GM21737 (cell line): Measurements from ENCODE around the gene VSNL1.

Experiments used
- ATAC-seq: cut with Tn5 transposase; IDR thresholded peaks from one replicate; pipeline ENCODE4 v1.9.1; 2021; ENCODE audit warnings: mild to moderate bottlenecking, moderate library complexity; ENCODE audit not compliant: unreplicated experiment

Gene VSNL1

DNA sequence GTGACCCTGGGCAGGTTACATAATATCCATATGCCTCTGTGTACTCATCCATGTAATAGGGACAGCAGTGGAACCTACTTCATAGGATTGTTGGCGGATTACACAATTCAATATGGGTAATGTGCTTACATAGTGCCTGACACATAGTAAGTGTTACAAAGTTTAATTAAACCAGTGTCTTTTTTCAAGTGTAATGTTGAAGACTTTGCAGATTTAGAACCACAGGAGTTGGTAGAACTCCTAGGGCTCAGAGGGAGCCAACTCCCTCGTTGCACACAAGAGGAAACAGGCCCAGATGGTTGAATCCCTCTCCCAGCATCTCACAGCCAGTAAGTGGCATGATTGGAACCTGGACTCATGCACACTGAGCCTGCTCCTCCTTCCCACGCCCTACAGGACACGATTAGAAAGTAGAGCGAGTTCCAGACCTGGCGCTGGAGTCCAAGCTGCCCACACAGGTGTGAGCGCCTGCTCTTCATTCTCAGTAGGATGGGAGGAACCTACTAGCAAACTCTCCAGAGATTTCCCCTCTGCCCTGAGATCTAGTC lies 97.8 kb downstream of the VSNL1 start:
- ATAC-seq, result no peak

DNA sequence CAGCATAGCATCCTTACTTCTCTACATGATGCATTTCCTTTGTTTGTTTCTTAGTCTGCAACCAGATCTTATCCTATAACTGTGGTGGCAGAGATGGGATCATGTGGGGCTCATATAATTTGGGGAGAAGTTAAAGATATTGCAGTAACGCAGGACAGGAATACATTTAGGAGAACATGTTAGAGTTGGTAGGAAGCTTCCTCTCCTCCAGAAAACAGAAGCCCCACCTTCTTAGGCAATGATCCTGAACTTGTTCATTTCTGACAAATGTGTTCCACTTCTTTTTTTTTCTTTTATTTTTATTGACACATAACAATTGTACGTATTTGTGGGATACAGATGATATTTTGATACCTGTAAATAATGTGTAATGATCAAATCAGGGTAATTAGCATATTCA lies 99.9 kb downstream of the VSNL1 start:
- ATAC-seq, result no peak

- ATAC-seq, result no peak
These were observed 102.6 kb downstream of the VSNL1 start for GRCh38 chr2:17643031-17643615.

DNA sequence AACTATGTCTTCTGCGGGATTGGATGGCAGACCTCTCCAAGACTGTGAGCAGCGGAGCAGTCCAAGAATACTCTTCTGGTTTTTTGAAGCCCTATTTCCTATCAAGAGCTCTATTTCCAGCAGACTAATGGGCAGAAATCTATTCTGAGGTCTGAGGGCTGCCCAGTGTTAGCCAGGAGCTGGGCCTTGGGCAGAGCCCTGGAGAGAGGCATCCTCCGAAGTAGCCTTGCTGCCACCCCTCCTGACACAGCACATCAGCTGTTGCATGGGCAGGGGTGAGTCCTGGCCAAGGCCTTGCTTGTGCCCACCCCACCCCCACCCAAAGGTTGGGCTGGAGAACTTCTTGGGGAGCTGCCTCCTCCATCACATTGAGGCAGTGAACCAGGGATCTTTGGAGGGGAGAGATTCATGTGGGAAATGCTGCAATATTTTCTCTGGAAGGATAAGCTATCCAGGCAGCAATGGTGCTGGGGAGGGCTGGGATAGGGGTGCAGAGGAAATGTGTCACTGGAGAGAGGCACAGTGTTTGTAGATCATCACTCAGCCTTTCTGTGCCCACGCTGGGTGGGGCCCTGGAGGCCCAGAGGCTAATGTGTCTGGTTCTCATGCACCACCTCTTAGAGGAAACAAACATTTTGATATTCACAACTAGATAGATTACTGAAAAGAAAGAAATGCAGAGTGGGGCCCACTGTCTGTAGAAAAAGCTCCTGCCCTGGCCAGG lies 104.7 kb downstream of the VSNL1 start:
- no peak for ATAC-seq

DNA sequence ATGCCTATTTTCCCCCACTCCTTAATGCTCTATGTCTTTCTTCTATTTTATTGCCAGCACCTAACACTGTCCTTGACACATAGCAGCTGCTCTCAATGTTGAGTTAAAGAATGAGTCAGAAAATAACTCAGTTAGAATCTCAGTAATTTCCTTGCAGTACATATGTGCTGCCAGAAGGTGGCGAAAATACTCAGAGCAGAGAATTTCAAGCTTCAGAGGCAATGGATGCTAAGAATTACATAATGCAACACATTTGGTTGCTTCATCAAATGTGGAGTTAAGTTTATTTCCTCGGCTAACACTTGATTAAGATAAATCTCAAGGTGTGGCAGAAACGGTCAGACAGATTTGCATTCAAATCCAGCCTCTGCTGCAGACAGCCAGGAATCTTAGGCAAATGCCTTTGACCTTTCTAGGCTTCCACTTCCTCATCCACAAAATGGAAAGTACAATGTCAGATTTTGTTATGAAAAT lies 105.6 kb downstream of the VSNL1 start:
- ATAC-seq, result peak; percentile 91

DNA sequence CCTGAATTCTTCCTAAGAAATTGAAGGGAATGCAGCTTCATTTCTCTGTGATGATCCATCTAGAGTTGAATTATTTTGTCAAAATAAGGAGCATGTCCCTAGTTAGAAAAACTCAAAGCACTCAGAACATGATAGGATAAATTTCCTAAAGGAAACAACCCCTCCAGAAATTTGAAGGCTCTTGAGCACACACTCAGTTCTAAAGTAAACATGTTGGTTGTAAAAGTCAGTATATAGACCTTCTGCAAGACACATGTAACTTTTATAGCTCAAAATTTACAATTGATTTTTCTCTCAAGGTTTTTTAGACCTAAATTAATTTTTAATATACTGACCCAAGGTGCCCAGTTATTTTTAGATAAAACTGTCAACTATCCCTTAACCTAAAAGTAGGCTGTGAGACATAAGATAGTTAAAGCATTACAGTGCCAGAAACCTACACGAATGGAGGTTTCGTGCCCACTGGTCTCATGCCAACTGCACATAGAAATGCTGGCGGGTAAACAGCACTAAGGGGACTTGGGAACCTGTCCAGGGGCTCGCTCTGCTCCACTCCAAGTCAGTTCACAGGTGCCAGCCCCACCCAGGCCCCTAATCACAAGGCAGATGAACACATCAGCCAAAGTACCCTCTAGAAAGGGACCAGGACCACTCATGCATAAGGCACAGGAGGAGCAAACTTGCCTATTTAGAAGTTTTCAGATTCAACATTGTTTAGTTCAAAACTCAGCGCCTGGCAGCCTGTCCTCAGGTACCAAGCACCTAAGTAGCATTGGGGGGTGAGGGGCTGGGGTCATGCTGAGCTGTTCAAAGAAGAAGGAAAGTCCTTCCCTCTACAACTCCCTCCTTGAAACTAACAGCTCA lies 106.6 kb downstream of the VSNL1 start:
- ATAC-seq, result no peak

DNA sequence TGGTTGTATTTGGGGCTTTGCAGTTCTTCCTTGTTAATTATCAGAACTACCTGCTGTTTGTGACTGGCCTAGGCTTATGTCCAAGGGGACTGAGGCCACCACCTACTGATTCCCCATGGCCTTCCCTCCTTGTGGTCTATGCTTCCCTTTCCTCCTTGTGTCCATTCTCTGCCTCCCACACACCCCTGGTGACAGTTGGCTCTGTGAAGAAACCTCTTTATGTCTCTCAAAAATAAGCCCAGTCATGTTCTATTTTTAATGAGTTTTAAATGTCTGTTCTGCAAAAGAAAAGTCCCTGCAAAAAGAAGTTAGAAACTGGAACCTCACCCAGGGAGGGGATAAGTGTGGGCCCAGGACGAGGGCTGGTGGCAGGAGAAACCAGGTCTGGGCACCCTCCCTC lies 108.1 kb downstream of the VSNL1 start:
- no peak for ATAC-seq

DNA sequence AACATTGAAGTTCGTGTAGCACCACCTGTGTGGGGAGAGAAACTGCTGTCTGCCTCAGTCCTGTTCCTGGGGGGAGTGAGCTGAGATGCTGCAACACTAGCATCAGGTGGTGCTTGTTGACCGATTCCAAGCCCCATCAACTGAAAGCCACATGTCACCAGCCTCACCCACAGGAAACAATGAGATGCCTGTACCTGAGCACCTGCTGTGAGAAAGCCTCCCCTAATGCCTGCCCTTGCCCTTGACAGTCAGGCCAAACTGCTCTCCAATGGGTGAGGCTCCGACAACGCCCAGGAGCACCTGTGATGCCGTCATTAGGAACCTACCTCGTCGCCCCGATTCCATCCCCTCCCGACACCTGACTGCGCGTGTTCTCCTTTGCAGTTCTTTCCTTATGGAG lies 108.5 kb downstream of the VSNL1 start:
- ATAC-seq, result no peak

- no peak for ATAC-seq
These were observed 112.3 kb downstream of the VSNL1 start for GRCh38 chr2:17652681-17653394.

GRCh38 chr2:17657759-17658158 lies 117.3 kb downstream of the VSNL1 start:
- ATAC-seq, result no peak

- peak; percentile 55 for ATAC-seq
These were observed 117.9 kb downstream of the VSNL1 start for GRCh38 chr2:17658251-17658843.

- ATAC-seq, result no peak
These were observed 119.7 kb downstream of the VSNL1 start for GRCh38 chr2:17660219-17660618.

GRCh38 chr2:17661460-17661859 lies 121.0 kb downstream of the VSNL1 start:
- no peak for ATAC-seq

DNA sequence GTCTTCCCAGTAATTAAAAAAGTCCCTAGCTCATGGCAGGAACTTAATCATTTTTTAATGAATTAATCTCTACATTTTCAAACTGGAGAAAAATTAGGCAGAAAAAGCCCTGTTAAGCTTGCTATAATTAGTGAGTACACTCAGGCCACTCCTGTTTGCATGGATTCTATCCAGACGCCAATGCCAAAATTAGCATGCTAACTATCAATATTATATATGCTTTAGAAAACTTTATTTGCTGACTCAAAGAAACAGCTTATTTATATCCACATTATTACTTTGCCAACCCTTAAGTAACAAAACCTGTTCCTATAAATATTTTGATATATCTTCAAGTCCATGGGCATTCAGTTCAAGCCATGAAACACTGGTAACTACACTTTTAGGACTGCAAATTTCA lies 122.2 kb downstream of the VSNL1 start:
- no peak for ATAC-seq

DNA sequence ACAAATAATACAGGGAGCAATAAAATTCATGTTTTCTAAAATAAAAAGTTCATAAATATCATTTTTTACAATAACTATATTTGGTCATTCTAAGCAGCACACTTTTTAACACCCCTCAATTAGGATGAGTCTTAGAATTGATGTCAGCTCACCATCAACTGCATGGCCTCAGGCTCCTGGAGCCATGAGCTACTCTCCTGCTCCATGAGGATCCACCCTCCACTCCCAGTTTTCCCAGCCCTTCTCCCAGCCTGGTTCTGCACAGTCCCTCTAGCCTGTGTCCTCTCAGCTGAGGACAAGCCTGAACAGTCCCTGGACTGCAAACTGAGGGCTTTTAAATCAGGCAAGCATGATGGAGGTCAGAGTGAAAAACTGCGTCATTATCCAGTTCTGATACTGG lies 124.0 kb downstream of the VSNL1 start:
- no peak for ATAC-seq

DNA sequence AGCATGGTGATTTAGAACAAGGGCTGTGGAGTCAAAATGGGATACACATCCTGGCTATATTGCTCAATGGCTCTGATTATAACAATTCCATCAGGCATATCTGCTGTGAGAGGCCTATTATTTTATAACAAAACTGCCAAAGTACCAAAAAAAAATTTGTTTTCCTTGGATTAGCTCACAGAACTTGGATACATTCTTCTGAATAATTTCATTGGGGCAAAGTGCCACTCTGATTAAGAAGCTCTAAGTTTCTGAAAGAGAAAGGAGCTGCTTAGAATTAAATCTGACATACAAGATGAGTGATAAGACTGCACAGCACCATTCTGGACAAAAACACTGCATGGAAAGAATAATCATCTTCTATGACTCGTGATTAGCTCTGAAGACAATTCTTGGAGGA lies 127.4 kb downstream of the VSNL1 start:
- ATAC-seq, result no peak

DNA sequence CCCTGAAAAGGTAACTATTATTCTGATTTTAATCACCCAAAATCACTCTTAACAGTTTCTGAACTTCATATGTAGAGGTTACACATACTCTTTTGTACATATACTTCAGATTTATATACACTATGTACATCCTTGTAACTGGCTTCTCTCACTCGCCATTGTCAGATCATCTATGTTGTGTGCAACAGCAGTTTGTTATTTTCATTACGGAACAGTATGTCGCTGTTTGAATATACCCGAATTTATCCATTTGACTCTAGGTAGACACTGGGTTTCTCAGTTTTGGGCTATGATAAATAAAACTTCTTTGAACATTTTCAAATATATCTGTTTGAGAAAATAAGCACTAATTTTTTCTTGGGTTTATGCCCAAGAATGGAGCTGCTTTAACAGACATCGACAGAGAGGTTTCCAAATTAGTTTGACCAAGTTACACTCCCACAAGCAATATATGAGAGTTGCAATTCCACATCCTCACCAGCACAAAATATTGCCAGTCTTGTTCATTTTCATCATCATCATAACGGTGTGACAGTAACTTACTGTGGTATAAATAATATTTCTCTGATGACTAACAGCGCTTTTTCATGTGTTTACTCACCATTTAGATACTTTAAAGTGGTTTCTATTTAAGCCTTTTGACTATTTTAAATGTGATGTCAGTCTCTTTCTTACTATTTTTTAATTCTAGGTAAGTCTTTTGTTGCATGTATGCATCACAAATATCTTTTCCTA lies 132.3 kb downstream of the VSNL1 start:
- ATAC-seq, result no peak

DNA sequence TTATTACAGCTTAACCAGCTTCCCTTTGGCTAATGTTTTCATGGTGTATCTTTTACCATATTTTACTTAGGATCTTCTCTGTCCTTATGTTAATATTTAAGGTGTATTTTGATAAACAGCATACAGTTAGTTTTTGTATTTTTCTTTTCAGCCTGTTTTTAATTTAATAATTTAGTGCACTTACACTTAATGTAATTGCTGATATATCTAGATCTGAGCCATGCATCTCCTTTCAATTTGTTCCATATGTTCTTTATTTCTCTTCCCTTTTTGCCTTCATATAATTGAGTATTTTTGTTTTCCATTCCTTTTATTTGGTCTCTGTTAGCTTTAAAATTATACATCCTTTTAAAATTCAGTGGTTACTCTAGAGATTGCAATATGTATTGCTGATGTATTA lies 134.3 kb downstream of the VSNL1 start:
- no peak for ATAC-seq

DNA sequence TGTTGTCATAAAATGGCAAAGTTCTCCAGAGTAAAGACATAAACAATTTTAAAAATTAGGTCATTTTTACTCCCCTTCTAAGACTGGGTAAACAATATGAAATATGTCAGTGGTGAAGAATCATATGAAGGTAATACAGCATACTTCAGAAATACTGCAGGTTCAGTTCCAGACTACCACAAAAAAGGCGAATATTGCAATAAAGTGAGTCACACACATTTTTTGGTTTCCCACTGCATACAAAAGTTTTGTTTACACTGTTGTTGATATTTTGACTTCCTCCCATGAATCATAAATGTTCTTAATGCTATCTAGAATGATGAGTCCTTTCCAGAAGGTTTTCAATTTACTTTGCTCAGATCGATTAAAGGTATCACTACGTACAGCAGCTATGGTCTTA lies 139.6 kb downstream of the VSNL1 start:
- ATAC-seq, result no peak
